Naive thymus-derived CD4-positive, alpha-beta T cell (primary cell): Measurements from ENCODE around the gene METAP1D. TPM values are rescaled to one million over a fixed set of nuclear protein-coding genes. Genes with fewer than 3 reads are reported as not detected.

Experiments
- ATAC-seq: fragments of 150-1000 bp; cut with Tn5 transposase; 2 replicates; pipeline ENCODE4 v1.10.0; 2021; ENCODE audit warnings: mild to moderate bottlenecking, moderate library complexity
- CTCF ChIA-PET: fragments of 350-600 bp; sonication (Branson Sonifier 250); formaldehyde crosslinking; loops from one replicate; lab custom pipeline; 2021; ENCODE audit warnings: antibody characterized with exemption; lab: Charles Lee
- POLR2A ChIA-PET: fragments of 350-600 bp; sonication (Branson Sonifier 250); formaldehyde crosslinking; loops from one replicate; lab custom pipeline; 2021; ENCODE audit warnings: antibody characterized with exemption, inconsistent platforms; lab: Charles Lee
- DNase-seq, 9 donors: peaks; one replicate each; pipeline versions ENCODE4 v3.0.0 to v3.0.0-alpha.2; 2020 to 2022; ENCODE audit warnings: mixed read lengths in 1 of 9
- H3K27ac ChIP-seq: one replicate; pipeline ENCODE4 v1.7.0; 2013; ENCODE audit warnings: mild to moderate bottlenecking, low read depth, low read length, moderate library complexity
- H3K27me3 ChIP-seq, 2 donors: one replicate each; pipeline ENCODE4 v1.7.0; 2013; ENCODE audit warnings: low read length in 2 of 2, mild to moderate bottlenecking in 2 of 2, moderate library complexity in 2 of 2; ENCODE audit not compliant: control insufficient read depth in 2 of 2, insufficient read depth in 2 of 2
- H3K36me3 ChIP-seq, 3 experiments: 1 replicate in 2 of 3; 2 replicates in 1 of 3; pipeline ENCODE4 v1.7.0; 2013; ENCODE audit warnings: low read length in 3 of 3, mild to moderate bottlenecking in 3 of 3, moderate library complexity in 1 of 3; ENCODE audit not compliant: insufficient read depth in 3 of 3, control insufficient read depth in 2 of 3
- H3K4me1 ChIP-seq, 2 donors: one replicate each; pipeline ENCODE4 v1.7.0; 2013; ENCODE audit warnings: low read length in 2 of 2, mild to moderate bottlenecking in 2 of 2, moderate library complexity in 1 of 2; ENCODE audit not compliant: control insufficient read depth in 2 of 2, insufficient read depth in 2 of 2
- H3K4me3 ChIP-seq: 2 replicates; pipeline ENCODE4 v1.7.0; 2013; ENCODE audit warnings: mild to moderate bottlenecking, low read length
- H3K9me3 ChIP-seq, 3 experiments: 1 replicate in 2 of 3; 2 replicates in 1 of 3; pipeline ENCODE4 v1.7.0; 2013; ENCODE audit warnings: low read length in 3 of 3; ENCODE audit not compliant: control insufficient read depth in 2 of 3
- H3K27ac Mint-ChIP-seq, 9 donors: one replicate each; pipeline ENCODE4 v1.8.0; 2020 to 2022; ENCODE audit warnings: mixed read lengths in 9 of 9, mild to moderate bottlenecking in 8 of 9, moderate library complexity in 5 of 9, inconsistent platforms in 2 of 9
- H3K27me3 Mint-ChIP-seq, 5 donors: one replicate each; pipeline ENCODE4 v1.8.0; 2021 to 2022; ENCODE audit warnings: mixed read lengths in 5 of 5, mild to moderate bottlenecking in 1 of 5
- H3K36me3 Mint-ChIP-seq, 5 donors: one replicate each; pipeline ENCODE4 v1.8.0; 2020 to 2022; ENCODE audit warnings: mixed read lengths in 5 of 5, mild to moderate bottlenecking in 3 of 5, inconsistent platforms in 1 of 5
- H3K4me1 Mint-ChIP-seq, 7 donors: one replicate each; pipeline ENCODE4 v1.8.0; 2020 to 2022; ENCODE audit warnings: mixed read lengths in 7 of 7, mild to moderate bottlenecking in 3 of 7, inconsistent platforms in 1 of 7
- H3K4me3 Mint-ChIP-seq, 10 donors: one replicate each; pipeline ENCODE4 v1.8.0; 2020 to 2022; ENCODE audit warnings: mild to moderate bottlenecking in 10 of 10, mixed read lengths in 10 of 10, moderate library complexity in 6 of 10, inconsistent platforms in 2 of 10
- H3K9me3 Mint-ChIP-seq, 11 donors: one replicate each; pipeline ENCODE4 v1.8.0; 2020 to 2022; ENCODE audit warnings: mixed read lengths in 11 of 11, mild to moderate bottlenecking in 4 of 11, inconsistent platforms in 1 of 11, moderate library complexity in 1 of 11
- intact Hi-C, 2 donors: fragments of 100-400 bp; cut with micrococcal nuclease; formaldehyde crosslinking; loops; one replicate each; pipeline ENCODE4 v1.15.1; 2023
- polyA plus RNA-seq, 2 donors: library from polyadenylated mRNA; unstranded; fragments of 300-500 nt; fragmentation: Illumina TruSeq; gene quantifications; one replicate each; pipeline ENCODE4 v1.2.3, GENCODE V29; 2021
- total RNA-seq, 6 experiments: library from RNA in 5 of 6; stranded (reverse) in 5 of 6; gene quantifications; 1 replicate in 5 of 6; 2 replicates in 1 of 6; pipeline ENCODE4 v1.2.3 and lab custom pipeline; 2021 to 2026

METAP1D gene
- total and polyA plus RNA-seq, 7 experiments from 2014 or later = 3.3 to 12.2 (median 5.6) TPM

GRCh38 chr2:172089633-172090032 is 89.9 kb downstream of the METAP1D start:
- POLR2A ChIA-PET = interaction anchor here (0.8 kb wide), 1 partner anchor 366 kb away, joined by 3 read pairs; no protein-coding TSS in a partner anchor
- H3K27ac ChIP-seq = no peak overlapping the region
- H3K4me3 Mint-ChIP-seq = peak overlapping the region in 3 of 10 donors; percentile 27 to 36 (median 34)
- CTCF ChIA-PET = no interaction called here
- peaks cover 0 to 3% (median 0%) of the 10 kb centered on the region in 3 experiments for H3K9me3 ChIP-seq
- peaks cover 31 to 36% of the 10 kb centered on the region in 2 donors for H3K4me1 ChIP-seq
- DNase-seq (peak in 2 of 9 donors; percentile 14 to 17), ATAC-seq (no peak)
- no peak overlapping the region for H3K4me3 ChIP-seq
- intact Hi-C loops = loop anchor here (1.0 to 10.0 kb wide), 3 partner anchors 14 to 1375 kb away; partner anchors contain the start of genes GAD1 (in 1 of the 2) and SP5 (in 1 of the 2)
- H3K9me3 Mint-ChIP-seq = peaks cover 0 to 46% (median 6%) of the 10 kb centered on the region in 11 donors
- H3K4me1 Mint-ChIP-seq = peaks cover 15 to 60% (median 46%) of the 10 kb centered on the region in 7 donors
- H3K27ac Mint-ChIP-seq = peak overlapping the region in 5 of 9 donors; percentile 13 to 91 (median 36)
- H3K36me3 ChIP-seq = no peaks in the 10 kb centered on the region
- H3K27me3 Mint-ChIP-seq = peaks cover 85 to 94% (median 87%) of the 10 kb centered on the region in 5 donors
- peaks cover 63 to 95% of the 10 kb centered on the region in 2 donors for H3K27me3 ChIP-seq
- H3K36me3 Mint-ChIP-seq = peaks cover 0 to 20% (median 0%) of the 10 kb centered on the region in 5 donors

- intact Hi-C loops = no loop called here
- H3K27ac Mint-ChIP-seq = peak overlapping the region in 8 of 9 donors; percentile 2 to 91 (median 40)
- peaks cover 0 to 3% (median 0%) of the 10 kb centered on the region in 3 experiments for H3K9me3 ChIP-seq
Observed at GRCh38 chr2:172090044-172090961, 90.5 kb downstream of the METAP1D start.

GRCh38 chr2:172091000-172091641 is 91.4 kb downstream of the METAP1D start:
- peaks cover 0 to 41% (median 5%) of the 10 kb centered on the region in 11 donors for H3K9me3 Mint-ChIP-seq
- ATAC-seq (no peak), DNase-seq (peak in 1 of 9 donors; percentile 11)
- ChIA-PET POLR2A (interaction anchor here (0.6 to 4.2 kb wide), 4 partner anchors 9 to 53 kb away, joined by 3 to 21 read pairs (median 8); no protein-coding TSS in a partner anchor), CTCF (interaction anchor here (1.0 kb wide), 1 partner anchor 9 kb away, joined by 3 read pairs; no protein-coding TSS in a partner anchor)
- Histone ChIP-seq H3K4me1 (peaks cover 33% of the 10 kb centered on the region in 2 donors), H3K27me3 (peaks cover 65 to 92% of the 10 kb centered on the region in 2 donors), H3K9me3 (peaks cover 0 to 3% (median 0%) of the 10 kb centered on the region in 3 experiments), H3K36me3 (no peaks in the 10 kb centered on the region), H3K4me3 (no peak overlapping the region), H3K27ac (no peak overlapping the region)
- peak overlapping the region in 3 of 9 donors; percentile 28 to 78 (median 56) for H3K27ac Mint-ChIP-seq
- peaks cover 0 to 20% (median 0%) of the 10 kb centered on the region in 5 donors for H3K36me3 Mint-ChIP-seq
- intact Hi-C loops = no loop called here
- peaks cover 83 to 92% (median 87%) of the 10 kb centered on the region in 5 donors for H3K27me3 Mint-ChIP-seq
- no peak overlapping the region for H3K4me3 Mint-ChIP-seq
- peaks cover 17 to 56% (median 43%) of the 10 kb centered on the region in 7 donors for H3K4me1 Mint-ChIP-seq

More at GRCh38 chr2:172090044-172090961, 90.5 kb downstream of the METAP1D start:
- ChIA-PET POLR2A (interaction anchor here (2.1 to 4.2 kb wide), 2 partner anchors 8 to 11 kb away, joined by 12 to 21 read pairs; no protein-coding TSS in a partner anchor), CTCF (no interaction called here)
- Mint-ChIP-seq H3K36me3 (peaks cover 0 to 20% (median 0%) of the 10 kb centered on the region in 5 donors), H3K9me3 (peaks cover 0 to 44% (median 6%) of the 10 kb centered on the region in 11 donors), H3K27me3 (peaks cover 83 to 92% (median 86%) of the 10 kb centered on the region in 5 donors), H3K4me3 (peak overlapping the region in 3 of 10 donors; percentile 29 to 44 (median 34)), H3K4me1 (peaks cover 16 to 56% (median 43%) of the 10 kb centered on the region in 7 donors)
- no peaks in the 10 kb centered on the region for H3K36me3 ChIP-seq
- peaks cover 33 to 36% of the 10 kb centered on the region in 2 donors for H3K4me1 ChIP-seq
- peaks cover 62 to 94% of the 10 kb centered on the region in 2 donors for H3K27me3 ChIP-seq
- DNase-seq = peak in 3 of 9 donors; percentile 15 to 32 (median 22)
- no peak overlapping the region for H3K4me3 ChIP-seq
- H3K27ac ChIP-seq = no peak overlapping the region
- ATAC-seq = no peak

- H3K27ac Mint-ChIP-seq = peak overlapping the region in 4 of 9 donors; percentile 22 to 78 (median 64)
- peaks cover 66 to 90% of the 10 kb centered on the region in 2 donors for H3K27me3 ChIP-seq
- peak overlapping the region in 2 of 10 donors; percentile 10 to 34 for H3K4me3 Mint-ChIP-seq
- no peaks in the 10 kb centered on the region for H3K36me3 ChIP-seq
- peaks cover 17 to 55% (median 42%) of the 10 kb centered on the region in 7 donors for H3K4me1 Mint-ChIP-seq
- ATAC-seq (no peak), DNase-seq (peak in 1 of 9 donors; percentile 17)
- H3K9me3 Mint-ChIP-seq = peaks cover 0 to 38% (median 5%) of the 10 kb centered on the region in 11 donors
- ChIA-PET POLR2A (interaction anchor here (0.6 to 4.2 kb wide), 6 partner anchors 10 to 53 kb away, joined by 3 to 21 read pairs (median 4); no protein-coding TSS in a partner anchor), CTCF (interaction anchor here (1.0 kb wide), 1 partner anchor 10 kb away, joined by 3 read pairs; no protein-coding TSS in a partner anchor)
- peaks cover 30 to 32% of the 10 kb centered on the region in 2 donors for H3K4me1 ChIP-seq
- peaks cover 0 to 3% (median 0%) of the 10 kb centered on the region in 3 experiments for H3K9me3 ChIP-seq
- intact Hi-C loops = no loop called here
- H3K27me3 Mint-ChIP-seq = peaks cover 85 to 91% (median 86%) of the 10 kb centered on the region in 5 donors
- no peak overlapping the region for H3K27ac ChIP-seq
- H3K4me3 ChIP-seq = no peak overlapping the region
- peaks cover 0 to 20% (median 0%) of the 10 kb centered on the region in 5 donors for H3K36me3 Mint-ChIP-seq
Observed at GRCh38 chr2:172091761-172092566, 92.2 kb downstream of the METAP1D start.

- intact Hi-C loops = no loop called here
- H3K4me3 ChIP-seq = no peak overlapping the region
- H3K36me3 Mint-ChIP-seq = peaks cover 0 to 13% (median 0%) of the 10 kb centered on the region in 5 donors
- peak overlapping the region in 6 of 10 donors; percentile 17 to 69 (median 40) for H3K4me3 Mint-ChIP-seq
- peak in 1 of 9 donors; percentile 2 for DNase-seq
- H3K27me3 ChIP-seq = peaks cover 58 to 90% of the 10 kb centered on the region in 2 donors
- ChIA-PET CTCF (interaction anchor here (1.6 kb wide), 1 partner anchor 12 kb away, joined by 4 read pairs; no protein-coding TSS in a partner anchor), POLR2A (interaction anchor here (0.7 to 4.2 kb wide), 3 partner anchors 9 to 23 kb away, joined by 3 to 21 read pairs (median 12); no protein-coding TSS in a partner anchor)
- H3K4me1 Mint-ChIP-seq = peaks cover 10 to 55% (median 37%) of the 10 kb centered on the region in 7 donors
- H3K27me3 Mint-ChIP-seq = peaks cover 82 to 91% (median 85%) of the 10 kb centered on the region in 5 donors
- peak overlapping the region in 7 of 9 donors; percentile 1 to 78 (median 49) for H3K27ac Mint-ChIP-seq
- peaks cover 0 to 3% (median 0%) of the 10 kb centered on the region in 3 experiments for H3K9me3 ChIP-seq
- H3K27ac ChIP-seq = no peak overlapping the region
- peaks cover 0 to 31% (median 5%) of the 10 kb centered on the region in 11 donors for H3K9me3 Mint-ChIP-seq
- H3K4me1 ChIP-seq = peaks cover 24 to 30% of the 10 kb centered on the region in 2 donors
- no peaks in the 10 kb centered on the region for H3K36me3 ChIP-seq
- ATAC-seq = no peak
Observed at GRCh38 chr2:172092716-172093415, 93.1 kb downstream of the METAP1D start.
